Hematopoietic multipotent progenitor cell treated with erythropoietin and hydrocortisone succinate and interleukin-3 and kit ligand, for 17 days (in vitro differentiated cells): ENCODE data around the gene GPRC6A.

Experiments
- DNase-seq: peaks from one replicate; pipeline ENCODE4 v3.0.0-alpha.2; 2015; ENCODE audit warnings: low spot score

The GPRC6A gene

GRCh38 chr6:116783852-116784251 lies 45.0 kb downstream of the GPRC6A start:
- DNase-seq, result no peak

GRCh38 chr6:116779573-116780164 lies 49.2 kb downstream of the GPRC6A start:
- DNase-seq, result peak; percentile 17

- DNase-seq, result no peak
These were observed 55.0 kb downstream of the GPRC6A start for GRCh38 chr6:116773886-116774285.

- DNase-seq, result no peak
These were observed 56.4 kb downstream of the GPRC6A start for GRCh38 chr6:116772450-116772849.

GRCh38 chr6:116767715-116768114 lies 61.2 kb downstream of the GPRC6A start:
- DNase-seq, result no peak

GRCh38 chr6:116766506-116767176 lies 62.2 kb downstream of the GPRC6A start:
- DNase-seq, result no peak

GRCh38 chr6:116764961-116765841 lies 63.7 kb downstream of the GPRC6A start, which contains the start of gene FAM162B:
TSS of gene FAM162B (minus strand) at chr6:116765719. CDS start at chr6:116765576, 143 bp downstream.
- no peak for DNase-seq

GRCh38 chr6:116764629-116764960 lies 64.3 kb downstream of the GPRC6A start:
- no peak for DNase-seq

GRCh38 chr6:116763906-116764628 lies 64.8 kb downstream of the GPRC6A start:
- no peak for DNase-seq

- no peak for DNase-seq
These were observed 65.8 kb downstream of the GPRC6A start for GRCh38 chr6:116763048-116763447.

- no peak for DNase-seq
These were observed 66.6 kb downstream of the GPRC6A start for GRCh38 chr6:116762235-116762634.

- no peak for DNase-seq
These were observed 67.1 kb downstream of the GPRC6A start for GRCh38 chr6:116761779-116762178.

GRCh38 chr6:116745176-116745575 lies 83.7 kb downstream of the GPRC6A start:
- DNase-seq, result no peak
